Esophagus squamous epithelium (tissue), 4 donors: ENCODE data around the gene SULT1A2.

Source experiments
- CTCF ChIP-seq, 6 experiments: fragments of 450-650 bp in 4 of 6; fragments of 200-600 bp in 2 of 6; sonication (generic) in 2 of 6; IDR thresholded peaks; one replicate each; pipeline ENCODE4 v1.5.1; 2016 to 2019; ENCODE audit warnings: antibody characterized with exemption in 6 of 6, mild to moderate bottlenecking in 4 of 6, moderate library complexity in 4 of 6
- POLR2A ChIP-seq, 4 donors: fragments of 450-650 bp; IDR thresholded peaks; one replicate each; pipeline ENCODE4 v1.6.1; 2017; ENCODE audit warnings: antibody characterized with exemption in 4 of 4, mild to moderate bottlenecking in 4 of 4, moderate library complexity in 3 of 4

GRCh38 chr16:28596115-28596630 lies 677 bp downstream of the SULT1A2 start:
- TF ChIP-seq CTCF (IDR thresholded peaks at IDR 0.05) (no peak), POLR2A (IDR thresholded peaks at IDR 0.05) (no peak)
